GM18870 (cell line): ENCODE data around the gene IL3RA.
"Not testable (repeated sequence)": the region's sequence is repeated elsewhere in the genome, so short reads cannot be mapped to it uniquely, and the experiment has no call there.

ENCODE experiments used
- ATAC-seq: cut with Tn5 transposase; IDR thresholded peaks from one replicate; pipeline ENCODE4 v1.9.1; 2021; ENCODE audit warnings: moderate library complexity; ENCODE audit not compliant: unreplicated experiment

IL3RA gene

GRCh38 chrX:1421433-1422134 lies 85.0 kb downstream of the IL3RA start:
- no peak for ATAC-seq

GRCh38 chrX:1422135-1422465 lies 85.5 kb downstream of the IL3RA start:
- ATAC-seq: no peak

- no peak for ATAC-seq
These were observed 86.6 kb downstream of the IL3RA start for GRCh38 chrX:1423215-1423614.

- ATAC-seq: no peak
These were observed 87.7 kb downstream of the IL3RA start for GRCh38 chrX:1424147-1424851.

- ATAC-seq: no peak
These were observed 88.8 kb downstream of the IL3RA start for GRCh38 chrX:1425381-1425780.

- ATAC-seq: not testable (repeated sequence)
These were observed 89.7 kb downstream of the IL3RA start for GRCh38 chrX:1426321-1426720.

- ATAC-seq: no peak
These were observed 91.2 kb downstream of the IL3RA start for GRCh38 chrX:1427756-1428155.

GRCh38 chrX:1430451-1430850 lies 93.9 kb downstream of the IL3RA start:
- no peak for ATAC-seq
